C4-2B (cell line): ENCODE results near the gene BRD4.

ENCODE experiments used
- CTCF ChIP-seq: fragments of 450-650 bp; conservative IDR thresholded peaks from 2 replicates; pipeline ENCODE4 v1.5.1; 2017; ENCODE audit warnings: mild to moderate bottlenecking
- ZFX ChIP-seq: fragments of 450-650 bp; IDR thresholded peaks from 2 replicates; pipeline ENCODE4 v1.6.1; 2017

GRCh38 chr19:15321739-15322138 lies 10.6 kb downstream of the BRD4 start:
- no peak for TF ChIP-seq CTCF
- TF ChIP-seq ZFX, result no peak
